HEK293 (cell line): ENCODE measurements around the gene INPP4B.

Source experiments
- ELK4 ChIP-seq: IDR thresholded peaks from 2 replicates; pipeline ENCODE4 v1.6.1; 2011; ENCODE audit warnings: mild to moderate bottlenecking, low read depth, low read length, borderline replicate concordance
- SALL2 ChIP-seq: fragments of 450-650 bp; formaldehyde crosslinking; IDR thresholded peaks from 2 replicates; pipeline ENCODE4 v1.5.0; 2017; ENCODE audit warnings: missing biosample characterization, mild to moderate bottlenecking, missing genetic modification characterization, borderline replicate concordance
- TCF7L2 ChIP-seq: IDR thresholded peaks from 2 replicates; pipeline ENCODE4 v1.6.1; 2011; ENCODE audit warnings: low read depth, mild to moderate bottlenecking, inconsistent platforms, low read length, moderate library complexity, borderline replicate concordance
- ZNF324 ChIP-seq: fragments of 450-650 bp; formaldehyde crosslinking; IDR thresholded peaks from 2 replicates; pipeline ENCODE4 v1.5.1; 2016; ENCODE audit warnings: missing biosample characterization, missing genetic modification characterization
- ZNF350 ChIP-seq: fragments of 450-650 bp; formaldehyde crosslinking; IDR thresholded peaks from 2 replicates; pipeline ENCODE4 v1.5.0; 2017; ENCODE audit warnings: missing biosample characterization, mild to moderate bottlenecking, missing genetic modification characterization
- ZNF548 ChIP-seq: fragments of 450-650 bp; formaldehyde crosslinking; IDR thresholded peaks from 2 replicates; pipeline ENCODE4 v1.5.1; 2016; ENCODE audit warnings: missing biosample characterization, missing genetic modification characterization
- ZNF677 ChIP-seq: fragments of 450-650 bp; IDR thresholded peaks from 2 replicates; pipeline ENCODE4 v1.5.0; 2018; ENCODE audit warnings: missing biosample characterization, mild to moderate bottlenecking, missing genetic modification characterization, moderate library complexity
- ZNF830 ChIP-seq: fragments of 450-650 bp; IDR thresholded peaks from 2 replicates; pipeline ENCODE4 v1.5.0; 2018; ENCODE audit warnings: missing biosample characterization, missing genetic modification characterization, low read depth, mild to moderate bottlenecking, moderate library complexity
- TF ChIP-seq, protein P1 (sequence below): fragments of 450-650 bp; formaldehyde crosslinking; IDR thresholded peaks from 2 replicates; pipeline ENCODE4 v1.5.1; 2016; ENCODE audit warnings: missing biosample characterization, missing genetic modification characterization
- TF ChIP-seq, protein P2 (sequence below): fragments of 450-650 bp; formaldehyde crosslinking; IDR thresholded peaks from 2 replicates; pipeline ENCODE4 v1.5.1; 2016; ENCODE audit warnings: missing biosample characterization, missing genetic modification characterization

DNA sequence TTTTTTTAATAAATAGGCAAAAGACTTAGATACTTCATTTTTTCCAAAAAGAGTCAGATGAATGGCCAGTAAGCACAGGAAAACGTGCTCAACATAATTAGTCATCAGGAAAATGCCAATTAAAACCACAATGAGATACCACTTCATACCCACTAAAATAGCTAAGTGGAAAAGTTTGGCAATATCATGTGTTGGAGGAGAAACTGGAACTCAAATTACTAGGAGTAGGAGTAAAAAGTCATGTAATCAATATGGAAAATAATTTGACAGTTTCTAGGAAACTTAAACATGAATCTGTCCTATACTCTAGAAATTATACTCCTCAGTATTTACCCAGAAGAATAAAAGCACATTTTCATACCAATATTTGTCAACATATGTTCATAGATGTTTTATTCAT lies 449.8 kb downstream of the INPP4B start:
- TF ChIP-seq, protein P1, sequence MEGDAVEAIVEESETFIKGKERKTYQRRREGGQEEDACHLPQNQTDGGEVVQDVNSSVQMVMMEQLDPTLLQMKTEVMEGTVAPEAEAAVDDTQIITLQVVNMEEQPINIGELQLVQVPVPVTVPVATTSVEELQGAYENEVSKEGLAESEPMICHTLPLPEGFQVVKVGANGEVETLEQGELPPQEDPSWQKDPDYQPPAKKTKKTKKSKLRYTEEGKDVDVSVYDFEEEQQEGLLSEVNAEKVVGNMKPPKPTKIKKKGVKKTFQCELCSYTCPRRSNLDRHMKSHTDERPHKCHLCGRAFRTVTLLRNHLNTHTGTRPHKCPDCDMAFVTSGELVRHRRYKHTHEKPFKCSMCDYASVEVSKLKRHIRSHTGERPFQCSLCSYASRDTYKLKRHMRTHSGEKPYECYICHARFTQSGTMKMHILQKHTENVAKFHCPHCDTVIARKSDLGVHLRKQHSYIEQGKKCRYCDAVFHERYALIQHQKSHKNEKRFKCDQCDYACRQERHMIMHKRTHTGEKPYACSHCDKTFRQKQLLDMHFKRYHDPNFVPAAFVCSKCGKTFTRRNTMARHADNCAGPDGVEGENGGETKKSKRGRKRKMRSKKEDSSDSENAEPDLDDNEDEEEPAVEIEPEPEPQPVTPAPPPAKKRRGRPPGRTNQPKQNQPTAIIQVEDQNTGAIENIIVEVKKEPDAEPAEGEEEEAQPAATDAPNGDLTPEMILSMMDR (tag by site-specific recombination): no peak
- TF ChIP-seq ZNF350 (tag by site-specific recombination) (no peak), ELK4 (no peak), TCF7L2 (no peak), ZNF677 (no peak), ZNF324 (tag by site-specific recombination) (no peak), SALL2 (tag by site-specific recombination) (no peak), ZNF548 (no peak), ZNF830 (tag by site-specific recombination) (no peak)
- TF ChIP-seq, protein P2, sequence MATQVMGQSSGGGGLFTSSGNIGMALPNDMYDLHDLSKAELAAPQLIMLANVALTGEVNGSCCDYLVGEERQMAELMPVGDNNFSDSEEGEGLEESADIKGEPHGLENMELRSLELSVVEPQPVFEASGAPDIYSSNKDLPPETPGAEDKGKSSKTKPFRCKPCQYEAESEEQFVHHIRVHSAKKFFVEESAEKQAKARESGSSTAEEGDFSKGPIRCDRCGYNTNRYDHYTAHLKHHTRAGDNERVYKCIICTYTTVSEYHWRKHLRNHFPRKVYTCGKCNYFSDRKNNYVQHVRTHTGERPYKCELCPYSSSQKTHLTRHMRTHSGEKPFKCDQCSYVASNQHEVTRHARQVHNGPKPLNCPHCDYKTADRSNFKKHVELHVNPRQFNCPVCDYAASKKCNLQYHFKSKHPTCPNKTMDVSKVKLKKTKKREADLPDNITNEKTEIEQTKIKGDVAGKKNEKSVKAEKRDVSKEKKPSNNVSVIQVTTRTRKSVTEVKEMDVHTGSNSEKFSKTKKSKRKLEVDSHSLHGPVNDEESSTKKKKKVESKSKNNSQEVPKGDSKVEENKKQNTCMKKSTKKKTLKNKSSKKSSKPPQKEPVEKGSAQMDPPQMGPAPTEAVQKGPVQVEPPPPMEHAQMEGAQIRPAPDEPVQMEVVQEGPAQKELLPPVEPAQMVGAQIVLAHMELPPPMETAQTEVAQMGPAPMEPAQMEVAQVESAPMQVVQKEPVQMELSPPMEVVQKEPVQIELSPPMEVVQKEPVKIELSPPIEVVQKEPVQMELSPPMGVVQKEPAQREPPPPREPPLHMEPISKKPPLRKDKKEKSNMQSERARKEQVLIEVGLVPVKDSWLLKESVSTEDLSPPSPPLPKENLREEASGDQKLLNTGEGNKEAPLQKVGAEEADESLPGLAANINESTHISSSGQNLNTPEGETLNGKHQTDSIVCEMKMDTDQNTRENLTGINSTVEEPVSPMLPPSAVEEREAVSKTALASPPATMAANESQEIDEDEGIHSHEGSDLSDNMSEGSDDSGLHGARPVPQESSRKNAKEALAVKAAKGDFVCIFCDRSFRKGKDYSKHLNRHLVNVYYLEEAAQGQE (tag by site-specific recombination): no peak
